GM23248 (cell line): ENCODE measurements around the gene GLYR1. TPM values are rescaled to one million over a fixed set of nuclear protein-coding genes. Genes with fewer than 3 reads are reported as not detected.
A peak's percentile ranks its signal among the peaks of the same experiment; 100 is the strongest.

Experiments used
- DNase-seq: peaks from one replicate; pipeline ENCODE4 v3.0.0-alpha.2; 2015
- H2AFZ ChIP-seq: fragments of 200-600 bp; sonication (generic); 2 replicates; pipeline ENCODE4 v1.6.1; 2016; ENCODE audit warnings: antibody characterized with exemption
- H3F3A ChIP-seq: fragments of 200-600 bp; sonication (generic); 2 replicates; pipeline ENCODE4 v1.6.1; 2016; ENCODE audit warnings: mild to moderate bottlenecking, antibody characterized with exemption, mixed run types; ENCODE audit not compliant: insufficient read depth
- H3K27ac ChIP-seq: fragments of 200-600 bp; sonication (generic); 2 replicates; pipeline ENCODE4 v1.5.1; 2016; ENCODE audit warnings: mild to moderate bottlenecking
- H3K27me3 ChIP-seq: fragments of 200-600 bp; sonication (generic); replicated peaks from 2 replicates; pipeline ENCODE4 v1.6.1; 2016; ENCODE audit warnings: mild to moderate bottlenecking; ENCODE audit not compliant: insufficient read depth
- H3K36me3 ChIP-seq: fragments of 200-600 bp; sonication (generic); 2 replicates; pipeline ENCODE4 v1.6.1; 2016; ENCODE audit warnings: low read depth, mild to moderate bottlenecking
- H3K4me1 ChIP-seq: fragments of 200-600 bp; sonication (generic); 2 replicates; pipeline ENCODE4 v1.6.1; 2016; ENCODE audit warnings: mild to moderate bottlenecking; ENCODE audit not compliant: insufficient read depth
- H3K4me2 ChIP-seq: fragments of 200-600 bp; sonication (generic); one replicate; pipeline ENCODE4 v1.6.1; 2016; ENCODE audit warnings: mild to moderate bottlenecking; ENCODE audit not compliant: unreplicated experiment
- H3K4me3 ChIP-seq: fragments of 200-600 bp; sonication (generic); 2 replicates; pipeline ENCODE4 v1.5.1; 2016; ENCODE audit warnings: mild to moderate bottlenecking
- H3K79me2 ChIP-seq: fragments of 200-600 bp; sonication (generic); 2 replicates; pipeline ENCODE4 v1.6.1; 2016; ENCODE audit warnings: mild to moderate bottlenecking; ENCODE audit not compliant: insufficient read depth
- H3K9ac ChIP-seq: fragments of 200-600 bp; sonication (generic); 2 replicates; pipeline ENCODE4 v1.6.1; 2016; ENCODE audit warnings: mild to moderate bottlenecking
- H3K9me2 ChIP-seq: fragments of 200-600 bp; sonication (generic); 2 replicates; pipeline ENCODE4 v1.6.1; 2016; ENCODE audit warnings: mixed run types, mild to moderate bottlenecking, moderate library complexity; ENCODE audit not compliant: insufficient read depth
- H3K9me3 ChIP-seq: fragments of 200-600 bp; sonication (generic); one replicate; pipeline ENCODE4 v1.6.1; 2017; ENCODE audit warnings: low read depth
- H4K20me1 ChIP-seq: fragments of 200-600 bp; sonication (generic); 2 replicates; pipeline ENCODE4 v1.6.0; 2016; ENCODE audit not compliant: insufficient read depth
- EZH2 ChIP-seq: fragments of 200-600 bp; sonication (generic); IDR thresholded peaks from 2 replicates; pipeline ENCODE4 v1.6.1; 2018; ENCODE audit warnings: antibody characterized with exemption, mild to moderate bottlenecking; ENCODE audit not compliant: insufficient read depth, poor library complexity, severe bottlenecking
- EZH2phosphoT487 ChIP-seq: fragments of 200-600 bp; sonication (generic); IDR thresholded peaks from 2 replicates; pipeline ENCODE4 v1.6.1; 2018; ENCODE audit warnings: antibody characterized with exemption, moderate library complexity, mild to moderate bottlenecking, low read depth; ENCODE audit not compliant: insufficient read depth
- WGBS, 2 experiments: methylation state at CpG; one replicate each; pipeline ENCODE4 v1.1.6; 2015 to 2017; ENCODE audit warnings: low lambda C conversion rate in 2 of 2, low coverage in 1 of 2; ENCODE audit errors: missing lambda C conversion rate in 2 of 2; 5-methylcytosine and 5-hydroxymethylcytosine counted together
- in situ Hi-C: fragments of 300-500 bp; cut with MboI; formaldehyde crosslinking; loops from 2 replicates; pipeline ENCODE4 v1.15.0; 2020
- polyA plus RNA-seq: library from polyadenylated mRNA; unstranded; fragments of >200 nt; fragmentation: Nextera tagmentation; extraction: Ambion mirVana; gene quantifications from 2 replicates; pipeline ENCODE4 v1.2.1, GENCODE V29; 2016
- total RNA-seq: library from RNA; depleted of rRNA; stranded (reverse); fragments of >200 nt; shearing (Covaris generic); gene quantifications from 2 replicates; pipeline ENCODE4 v1.2.3, GENCODE V29; 2014

GLYR1 gene
- total and polyA plus RNA-seq, 2 experiments from 2014 or later, result 31.2 to 39.9 TPM

DNA sequence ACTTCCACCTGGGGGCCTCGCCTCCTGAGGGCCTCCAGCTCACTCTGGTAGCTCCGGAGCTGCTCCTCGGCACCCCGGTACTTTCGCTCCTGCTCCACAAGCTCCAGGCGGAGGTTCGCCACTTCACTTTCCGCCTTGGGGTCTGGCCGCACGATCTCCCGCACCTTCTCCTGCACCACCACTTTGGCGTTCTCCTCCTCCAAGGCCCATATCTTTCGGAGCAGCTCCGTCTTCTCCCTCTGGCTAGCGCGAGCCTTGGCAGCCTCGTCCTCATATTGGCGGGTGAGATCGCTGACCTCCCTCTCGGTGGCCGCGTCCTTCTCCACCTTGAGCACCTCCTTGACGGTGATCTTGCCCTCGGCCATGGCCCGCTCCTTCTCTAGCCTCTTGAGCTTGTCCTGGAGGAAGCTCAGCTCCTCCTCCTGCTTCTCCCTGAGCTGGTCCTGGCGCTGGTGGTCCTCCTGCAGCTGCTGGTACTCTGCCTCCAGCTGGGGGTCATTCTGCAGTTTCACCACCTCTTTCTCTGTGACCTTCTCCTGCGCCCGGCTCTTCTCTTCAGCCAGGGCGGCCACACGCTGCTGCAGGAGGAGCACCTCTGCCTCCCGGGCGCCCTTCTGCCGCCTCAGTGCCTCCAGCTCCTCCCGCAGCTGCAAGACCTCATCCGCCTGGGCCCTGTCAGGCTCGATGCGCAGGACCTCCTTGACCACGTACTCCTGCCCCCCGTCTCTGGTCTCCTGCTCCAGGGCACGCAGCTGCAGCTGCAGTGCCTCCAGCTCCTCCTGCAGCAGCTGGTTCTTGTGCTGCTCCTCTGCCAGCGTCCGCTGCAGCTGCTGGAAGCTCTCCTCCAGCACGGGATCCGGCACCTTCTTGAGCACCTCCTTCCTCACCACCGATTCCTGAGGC, 38.1 kb upstream of the GLYR1 start:
- Histone ChIP-seq H3K79me2 (no peaks in the 10 kb centered on the region), H3K9me2 (no peaks in the 10 kb centered on the region), H3K4me1 (peaks cover 8% of the 10 kb centered on the region; the same call in 1 of the 2 replicates), H3K4me3 (no peak overlapping the region), H3F3A (peaks cover 14% of the 10 kb centered on the region), H3K27me3 (no peaks in the 10 kb centered on the region), H3K9me3 (no peaks in the 10 kb centered on the region), H3K27ac (no peak overlapping the region), H2AFZ (no peak overlapping the region), H3K9ac (no peak overlapping the region), H3K4me2 (no peak overlapping the region), H3K36me3 (peaks cover 30% of the 10 kb centered on the region), H4K20me1 (no peaks in the 10 kb centered on the region)
- no peak for TF ChIP-seq EZH2
- TF ChIP-seq EZH2phosphoT487, result no peak
- WGBS, 2 experiments, result 95% methylated on average over 36 to 45 of the region's 45 CpGs
- in situ Hi-C loops, result no loop called here
- no peak for DNase-seq

DNA sequence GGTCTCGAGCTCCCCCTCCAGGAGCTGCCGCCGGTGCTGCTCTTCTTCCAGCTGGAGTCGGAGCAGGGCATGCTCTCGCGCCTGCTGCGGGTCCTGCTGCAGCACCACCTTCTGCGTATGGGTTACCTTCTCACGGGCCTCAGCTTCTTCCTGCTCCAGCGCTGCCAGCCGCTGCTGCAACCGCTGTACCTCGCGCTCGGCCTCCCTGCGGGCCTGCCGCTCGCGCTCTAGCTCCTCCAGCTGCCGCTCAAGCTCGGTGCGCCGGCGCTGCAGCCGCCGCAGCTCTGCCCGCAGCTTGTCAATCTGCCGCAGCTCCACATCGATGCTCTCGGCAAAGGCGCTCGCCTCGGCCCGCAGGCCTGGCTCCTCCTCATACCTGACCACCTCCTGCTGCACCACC, 37.1 kb upstream of the GLYR1 start:
- peaks cover 8% of the 10 kb centered on the region; the same call in 1 of the 2 replicates for H3K4me1 ChIP-seq
- no peaks in the 10 kb centered on the region for H3K27me3 ChIP-seq
- no peaks in the 10 kb centered on the region for H3K9me3 ChIP-seq
- in situ Hi-C loops, result no loop called here
- H3K79me2 ChIP-seq, result no peaks in the 10 kb centered on the region
- DNase-seq, result no peak
- H3F3A ChIP-seq, result peaks cover 14% of the 10 kb centered on the region
- no peaks in the 10 kb centered on the region for H3K9me2 ChIP-seq
- H3K4me3 ChIP-seq, result no peak overlapping the region
- no peak overlapping the region for H3K27ac ChIP-seq
- WGBS, 2 experiments, result 96% methylated on average over 34 of the region's 34 CpGs
- no peak overlapping the region for H2AFZ ChIP-seq
- no peaks in the 10 kb centered on the region for H4K20me1 ChIP-seq
- no peak overlapping the region for H3K4me2 ChIP-seq
- no peak for TF ChIP-seq EZH2
- no peak for TF ChIP-seq EZH2phosphoT487
- peaks cover 37% of the 10 kb centered on the region for H3K36me3 ChIP-seq
- H3K9ac ChIP-seq, result no peak overlapping the region

- 96 to 97% methylated on average over 25 of the region's 25 CpGs for WGBS, 2 experiments
- no peak for DNase-seq
- no peaks in the 10 kb centered on the region for H3K9me3 ChIP-seq
Observed at GRCh38 chr16:4883501-4883900, 36.4 kb upstream of the GLYR1 start.

DNA sequence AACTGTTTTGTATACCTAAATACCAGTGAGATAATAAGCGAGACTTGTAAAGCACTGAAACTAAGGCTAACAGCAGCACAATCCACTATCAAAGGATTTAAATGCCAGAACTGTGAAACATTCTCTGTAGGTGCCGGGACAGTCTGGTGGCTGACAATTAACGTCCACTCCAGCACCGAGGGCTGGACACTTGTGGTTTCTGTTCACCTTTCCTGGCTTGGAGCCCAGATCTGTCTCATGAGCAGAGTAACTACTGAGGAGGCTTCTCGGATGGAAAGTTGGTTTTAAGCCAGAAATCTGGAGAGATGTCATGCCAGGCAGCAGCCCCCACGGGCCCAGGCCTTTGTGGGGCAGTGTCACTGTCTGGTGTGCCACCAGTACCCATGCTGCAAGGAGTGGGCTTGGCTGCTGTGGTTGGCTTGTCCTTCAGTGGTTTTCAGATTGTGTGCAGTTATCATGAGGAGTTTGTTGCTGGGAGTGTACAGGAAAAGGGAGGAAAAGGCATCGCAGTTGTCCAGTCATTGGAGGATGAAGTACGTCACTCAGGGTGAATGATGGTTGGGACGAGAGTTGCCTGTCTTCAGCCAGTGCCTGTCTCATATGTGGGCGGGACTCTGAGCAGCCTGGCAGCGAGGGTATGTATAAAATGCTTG, 35.7 kb upstream of the GLYR1 start:
- no peaks in the 10 kb centered on the region for H3K9me3 ChIP-seq
- H3K27ac ChIP-seq, result no peak overlapping the region
- H2AFZ ChIP-seq, result no peak overlapping the region
- TF ChIP-seq EZH2, result no peak
- no peak for TF ChIP-seq EZH2phosphoT487
- H3K4me1 ChIP-seq, result peaks cover 8% of the 10 kb centered on the region; the same call in 1 of the 2 replicates
- no peak overlapping the region for H3K4me3 ChIP-seq
- H3K9ac ChIP-seq, result no peak overlapping the region
- in situ Hi-C loops, result no loop called here
- H4K20me1 ChIP-seq, result no peaks in the 10 kb centered on the region
- H3K36me3 ChIP-seq, result peaks cover 43% of the 10 kb centered on the region
- WGBS, 2 experiments, result 55 to 60% methylated on average over 11 of the region's 11 CpGs
- DNase-seq, result peak; percentile 58
- no peak overlapping the region for H3K4me2 ChIP-seq
- H3K27me3 ChIP-seq, result no peaks in the 10 kb centered on the region
- H3K79me2 ChIP-seq, result no peaks in the 10 kb centered on the region
- no peaks in the 10 kb centered on the region for H3K9me2 ChIP-seq
- H3F3A ChIP-seq, result peaks cover 14% of the 10 kb centered on the region

More at GRCh38 chr16:4883501-4883900, 36.4 kb upstream of the GLYR1 start:
- Histone ChIP-seq H3F3A (peaks cover 14% of the 10 kb centered on the region), H3K9ac (no peak overlapping the region), H3K79me2 (no peaks in the 10 kb centered on the region), H3K4me2 (no peak overlapping the region), H3K9me2 (no peaks in the 10 kb centered on the region), H3K36me3 (peaks cover 37% of the 10 kb centered on the region), H3K27ac (no peak overlapping the region), H3K4me3 (no peak overlapping the region), H4K20me1 (no peaks in the 10 kb centered on the region), H3K4me1 (peaks cover 8% of the 10 kb centered on the region; the same call in 1 of the 2 replicates), H3K27me3 (no peaks in the 10 kb centered on the region), H2AFZ (no peak overlapping the region)
- in situ Hi-C loops, result no loop called here
- TF ChIP-seq EZH2phosphoT487 (no peak), EZH2 (no peak)
